ENCODE data around the gene VPS37D.

VPS37D gene

GRCh38 chr7:73715648-73716317 is 48.2 kb downstream of the VPS37D start (continued):
- TF ChIP-seq ZNF768 (tag by site-specific recombination; IDR thresholded peaks at IDR 0.05) (peak; percentile 29; the same call in 1 of the 2 replicates), IKZF3 (tag by site-specific recombination; IDR thresholded peaks at IDR 0.05) (0 out of 2 replicates have a peak, but pooled peaks have one; percentile 66), ZIC2 (tag by site-specific recombination; IDR thresholded peaks at IDR 0.05) (peak; percentile 82), ZNF843 (tag by site-specific recombination; IDR thresholded peaks at IDR 0.05) (peak; percentile 60), ZNF549 (tag by site-specific recombination; IDR thresholded peaks at IDR 0.05) (no peak), ZNF423 (tag by site-specific recombination; IDR thresholded peaks at IDR 0.05) (0 out of 2 replicates have a peak, but pooled peaks have one; percentile 33), KLF8 (tag by site-specific recombination; IDR thresholded peaks at IDR 0.05) (peak; percentile 47; the same call in 1 of the 2 replicates), SP2 (tag by site-specific recombination; IDR thresholded peaks at IDR 0.05) (peak; percentile 45), KLF10 (tag by site-specific recombination; IDR thresholded peaks at IDR 0.05) (peak; percentile 94), HIC1 (tag by site-specific recombination; IDR thresholded peaks at IDR 0.05) (peak; percentile 77), HOXC10 (CRISPR knock-in tag; IDR thresholded peaks at IDR 0.05) (no peak), ZEB2 (tag by site-specific recombination; IDR thresholded peaks at IDR 0.05) (peak; percentile 88), TCF7L2 (IDR thresholded peaks at IDR 0.05; ENCODE audit: borderline replicate concordance, low read depth, low read length) (peak; percentile 23; the same call in 1 of the 2 replicates), ZBTB6 (tag by site-specific recombination; IDR thresholded peaks at IDR 0.05) (peak; percentile 89), OSR2 (tag by site-specific recombination; IDR thresholded peaks at IDR 0.05) (peak; percentile 76), ZBTB8A (tag by site-specific recombination; IDR thresholded peaks at IDR 0.05) (peak; percentile 38), SP7 (tag by site-specific recombination; IDR thresholded peaks at IDR 0.05) (peak; percentile 89), ZFP37 (tag by site-specific recombination; IDR thresholded peaks at IDR 0.05) (peak; percentile 70), KLF1 (tag by site-specific recombination; IDR thresholded peaks at IDR 0.05) (peak; percentile 60), ZFP69B (tag by site-specific recombination; IDR thresholded peaks at IDR 0.05) (0 out of 2 replicates have a peak, but pooled peaks have one; percentile 26), ZNF600 (tag by site-specific recombination; IDR thresholded peaks at IDR 0.05) (peak; percentile 93), KLF7 (tag by site-specific recombination; IDR thresholded peaks at IDR 0.05; ENCODE audit: borderline replicate concordance) (0 out of 2 replicates have a peak, but pooled peaks have one; percentile 35), ZXDB (tag by site-specific recombination; IDR thresholded peaks at IDR 0.05) (peak; percentile 45; the same call in 1 of the 2 replicates), FEZF1 (tag by site-specific recombination; IDR thresholded peaks at IDR 0.05) (peak; percentile 59; the same call in 1 of the 2 replicates), ZBTB7A (tag by site-specific recombination; IDR thresholded peaks at IDR 0.05; ENCODE audit: low read depth) (no peak), ZNF629 (tag by site-specific recombination; IDR thresholded peaks at IDR 0.05) (peak; percentile 84), ZBTB48 (tag by site-specific recombination; IDR thresholded peaks at IDR 0.05) (peak; percentile 75), GLIS1 (tag by site-specific recombination; IDR thresholded peaks at IDR 0.05) (peak; percentile 94), GLI2 (tag by site-specific recombination; IDR thresholded peaks at IDR 0.05; ENCODE audit: borderline replicate concordance, low read depth) (peak; percentile 18; the same call in 1 of the 2 replicates), ZNF660 (tag by site-specific recombination; IDR thresholded peaks at IDR 0.05) (peak; percentile 81)
- TF ChIP-seq, protein P1, sequence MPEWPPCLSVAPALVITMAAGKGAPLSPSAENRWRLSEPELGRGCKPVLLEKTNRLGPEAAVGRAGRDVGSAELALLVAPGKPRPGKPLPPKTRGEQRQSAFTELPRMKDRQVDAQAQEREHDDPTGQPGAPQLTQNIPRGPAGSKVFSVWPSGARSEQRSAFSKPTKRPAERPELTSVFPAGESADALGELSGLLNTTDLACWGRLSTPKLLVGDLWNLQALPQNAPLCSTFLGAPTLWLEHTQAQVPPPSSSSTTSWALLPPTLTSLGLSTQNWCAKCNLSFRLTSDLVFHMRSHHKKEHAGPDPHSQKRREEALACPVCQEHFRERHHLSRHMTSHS (tag by site-specific recombination; IDR thresholded peaks at IDR 0.05) = no peak
- TF ChIP-seq, protein P2, sequence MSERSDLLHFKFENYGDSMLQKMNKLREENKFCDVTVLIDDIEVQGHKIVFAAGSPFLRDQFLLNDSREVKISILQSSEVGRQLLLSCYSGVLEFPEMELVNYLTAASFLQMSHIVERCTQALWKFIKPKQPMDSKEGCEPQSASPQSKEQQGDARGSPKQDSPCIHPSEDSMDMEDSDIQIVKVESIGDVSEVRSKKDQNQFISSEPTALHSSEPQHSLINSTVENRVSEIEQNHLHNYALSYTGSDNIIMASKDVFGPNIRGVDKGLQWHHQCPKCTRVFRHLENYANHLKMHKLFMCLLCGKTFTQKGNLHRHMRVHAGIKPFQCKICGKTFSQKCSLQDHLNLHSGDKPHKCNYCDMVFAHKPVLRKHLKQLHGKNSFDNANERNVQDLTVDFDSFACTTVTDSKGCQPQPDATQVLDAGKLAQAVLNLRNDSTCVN (tag by site-specific recombination; optimal IDR thresholded peaks at IDR 0.05) = no peak
- TF ChIP-seq, protein P3, sequence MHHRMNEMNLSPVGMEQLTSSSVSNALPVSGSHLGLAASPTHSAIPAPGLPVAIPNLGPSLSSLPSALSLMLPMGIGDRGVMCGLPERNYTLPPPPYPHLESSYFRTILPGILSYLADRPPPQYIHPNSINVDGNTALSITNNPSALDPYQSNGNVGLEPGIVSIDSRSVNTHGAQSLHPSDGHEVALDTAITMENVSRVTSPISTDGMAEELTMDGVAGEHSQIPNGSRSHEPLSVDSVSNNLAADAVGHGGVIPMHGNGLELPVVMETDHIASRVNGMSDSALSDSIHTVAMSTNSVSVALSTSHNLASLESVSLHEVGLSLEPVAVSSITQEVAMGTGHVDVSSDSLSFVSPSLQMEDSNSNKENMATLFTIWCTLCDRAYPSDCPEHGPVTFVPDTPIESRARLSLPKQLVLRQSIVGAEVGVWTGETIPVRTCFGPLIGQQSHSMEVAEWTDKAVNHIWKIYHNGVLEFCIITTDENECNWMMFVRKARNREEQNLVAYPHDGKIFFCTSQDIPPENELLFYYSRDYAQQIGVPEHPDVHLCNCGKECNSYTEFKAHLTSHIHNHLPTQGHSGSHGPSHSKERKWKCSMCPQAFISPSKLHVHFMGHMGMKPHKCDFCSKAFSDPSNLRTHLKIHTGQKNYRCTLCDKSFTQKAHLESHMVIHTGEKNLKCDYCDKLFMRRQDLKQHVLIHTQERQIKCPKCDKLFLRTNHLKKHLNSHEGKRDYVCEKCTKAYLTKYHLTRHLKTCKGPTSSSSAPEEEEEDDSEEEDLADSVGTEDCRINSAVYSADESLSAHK (tag by site-specific recombination; IDR thresholded peaks at IDR 0.05) = 0 out of 2 replicates have a peak, but pooled peaks have one; percentile 11

Data from HEK293 (cell line).